ENCODE results near the gene KIF3C. TPM values are rescaled to one million over a fixed set of nuclear protein-coding genes. Genes with fewer than 3 reads are reported as not detected.
"Not testable (repeated sequence)": the region's sequence is repeated elsewhere in the genome, so short reads cannot be mapped to it uniquely, and the experiment has no call there.

KIF3C gene
- total RNA-seq, 1 experiment from 2014 or later = 3.5 TPM

- DNase-seq (ENCODE audit: low spot score) = not testable (repeated sequence)
Measured at GRCh38 chr2:25999406-25999805, 17.1 kb upstream of the KIF3C start.

GRCh38 chr2:25998816-25999383 is 16.6 kb upstream of the KIF3C start:
- DNase-seq (ENCODE audit: low spot score) = not testable (repeated sequence)

- no peak for DNase-seq (ENCODE audit: low spot score)
Measured at GRCh38 chr2:25996844-25997243, 14.5 kb upstream of the KIF3C start.

GRCh38 chr2:25994509-25994908 is 12.2 kb upstream of the KIF3C start:
- DNase-seq (ENCODE audit: low spot score) = no peak

- DNase-seq (ENCODE audit: low spot score) = no peak
Measured at GRCh38 chr2:25993049-25993448, 10.8 kb upstream of the KIF3C start.

GRCh38 chr2:25992556-25992955 is 10.3 kb upstream of the KIF3C start:
- DNase-seq (ENCODE audit: low spot score) = no peak

GRCh38 chr2:25991965-25992364 is 9.7 kb upstream of the KIF3C start:
- no peak for DNase-seq (ENCODE audit: low spot score)

- DNase-seq (ENCODE audit: low spot score) = no peak
Measured at GRCh38 chr2:25989154-25989553, 6.9 kb upstream of the KIF3C start.

- DNase-seq (ENCODE audit: low spot score) = no peak
Measured at GRCh38 chr2:25988134-25988533, 5.8 kb upstream of the KIF3C start.

GRCh38 chr2:25983735-25984134 is 1.4 kb upstream of the KIF3C start:
- DNase-seq (ENCODE audit: low spot score) = no peak

GRCh38 chr2:25982968-25983280 is 627 bp upstream of the KIF3C start:
- no peak for DNase-seq (ENCODE audit: low spot score)

- DNase-seq (ENCODE audit: low spot score) = no peak
Measured at GRCh38 chr2:25981596-25982272, 563 bp downstream of the KIF3C start.

- DNase-seq (ENCODE audit: low spot score) = no peak
Measured at GRCh38 chr2:25980951-25981350, 1.3 kb downstream of the KIF3C start.

- no peak for DNase-seq (ENCODE audit: low spot score)
Measured at GRCh38 chr2:25980076-25980887, 2.0 kb downstream of the KIF3C start.

- DNase-seq (ENCODE audit: low spot score) = no peak
Measured at GRCh38 chr2:25979001-25979400, 3.3 kb downstream of the KIF3C start.

GRCh38 chr2:25977768-25978167 is 4.5 kb downstream of the KIF3C start:
- DNase-seq (ENCODE audit: low spot score) = no peak

- no peak for DNase-seq (ENCODE audit: low spot score)
Measured at GRCh38 chr2:25976983-25977741, 5.1 kb downstream of the KIF3C start.

GRCh38 chr2:25972049-25972823 is 10.1 kb downstream of the KIF3C start:
- DNase-seq (ENCODE audit: low spot score) = no peak

- no peak for DNase-seq (ENCODE audit: low spot score)
Measured at GRCh38 chr2:25971596-25971995, 10.7 kb downstream of the KIF3C start.

- DNase-seq (ENCODE audit: low spot score) = no peak
Measured at GRCh38 chr2:25966531-25967270, 15.6 kb downstream of the KIF3C start.

GRCh38 chr2:25964891-25965290 is 17.4 kb downstream of the KIF3C start:
- DNase-seq (ENCODE audit: low spot score) = no peak

Data from H4 (cell line).